LNCAP (cell line): Measurements from ENCODE around the gene ABCA6.

ENCODE experiments used
- TF ChIP-seq, protein P1 (sequence below): fragments of 450-650 bp; IDR thresholded peaks from 2 replicates; pipeline ENCODE4 v1.5.1; 2017; ENCODE audit warnings: mild to moderate bottlenecking

The ABCA6 gene

DNA sequence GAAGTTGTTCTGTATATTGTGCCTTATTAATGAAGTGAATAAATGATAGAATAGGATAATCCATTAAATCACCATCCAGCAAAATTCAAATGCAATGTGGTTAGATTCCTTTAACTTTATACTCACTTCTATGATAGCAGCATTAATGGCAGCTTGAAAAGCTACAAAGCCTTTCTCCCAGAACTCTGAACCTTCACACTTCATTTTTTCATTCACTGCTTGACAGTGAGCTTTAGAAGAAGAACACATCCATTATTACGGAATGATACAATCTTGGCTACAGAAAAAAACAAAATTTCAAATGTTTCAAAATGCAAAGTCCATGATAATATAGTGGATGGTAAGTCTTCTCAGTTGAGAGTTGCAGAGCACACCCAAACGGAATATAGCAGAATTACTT lies 97.3 kb downstream of the ABCA6 start:
- TF ChIP-seq, protein P1, sequence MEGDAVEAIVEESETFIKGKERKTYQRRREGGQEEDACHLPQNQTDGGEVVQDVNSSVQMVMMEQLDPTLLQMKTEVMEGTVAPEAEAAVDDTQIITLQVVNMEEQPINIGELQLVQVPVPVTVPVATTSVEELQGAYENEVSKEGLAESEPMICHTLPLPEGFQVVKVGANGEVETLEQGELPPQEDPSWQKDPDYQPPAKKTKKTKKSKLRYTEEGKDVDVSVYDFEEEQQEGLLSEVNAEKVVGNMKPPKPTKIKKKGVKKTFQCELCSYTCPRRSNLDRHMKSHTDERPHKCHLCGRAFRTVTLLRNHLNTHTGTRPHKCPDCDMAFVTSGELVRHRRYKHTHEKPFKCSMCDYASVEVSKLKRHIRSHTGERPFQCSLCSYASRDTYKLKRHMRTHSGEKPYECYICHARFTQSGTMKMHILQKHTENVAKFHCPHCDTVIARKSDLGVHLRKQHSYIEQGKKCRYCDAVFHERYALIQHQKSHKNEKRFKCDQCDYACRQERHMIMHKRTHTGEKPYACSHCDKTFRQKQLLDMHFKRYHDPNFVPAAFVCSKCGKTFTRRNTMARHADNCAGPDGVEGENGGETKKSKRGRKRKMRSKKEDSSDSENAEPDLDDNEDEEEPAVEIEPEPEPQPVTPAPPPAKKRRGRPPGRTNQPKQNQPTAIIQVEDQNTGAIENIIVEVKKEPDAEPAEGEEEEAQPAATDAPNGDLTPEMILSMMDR: no peak

GRCh38 chr17:69043098-69043734 lies 98.5 kb downstream of the ABCA6 start:
- TF ChIP-seq, protein P1: no peak

GRCh38 chr17:69042308-69042707 lies 99.4 kb downstream of the ABCA6 start:
- TF ChIP-seq, protein P1: no peak

GRCh38 chr17:69031839-69032238 lies 109.9 kb downstream of the ABCA6 start:
- TF ChIP-seq, protein P1: no peak

DNA sequence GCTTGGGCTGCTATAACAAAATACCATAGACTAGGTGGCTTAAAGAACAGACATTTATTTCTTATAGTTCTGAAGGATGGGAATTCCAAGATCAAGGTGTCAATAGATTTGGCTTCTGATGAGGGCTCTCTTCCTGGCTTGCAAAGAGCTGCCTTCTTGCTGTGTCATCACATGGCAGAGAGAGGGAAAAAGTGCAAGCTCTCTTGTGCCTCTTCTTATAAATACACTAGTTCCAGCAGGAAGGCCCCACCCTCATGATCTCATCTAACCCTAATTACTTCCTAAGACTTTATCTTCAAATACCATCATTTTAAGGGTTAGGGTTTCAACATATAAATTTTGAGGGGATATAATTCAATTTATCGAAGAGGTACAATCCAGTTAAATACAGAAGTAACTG lies 111.5 kb downstream of the ABCA6 start:
- TF ChIP-seq, protein P1: no peak
